Neutrophil (primary cell): ENCODE measurements around the gene EPM2A.

Source experiments
- H3K27ac ChIP-seq: fragments of 200-600 bp; sonication (generic); 2 replicates; pipeline ENCODE4 v1.5.1; 2016; ENCODE audit warnings: mild to moderate bottlenecking, moderate library complexity
- H3K27me3 ChIP-seq: fragments of 200-600 bp; sonication (generic); 2 replicates; pipeline ENCODE4 v1.6.0; 2016; ENCODE audit warnings: mild to moderate bottlenecking
- H3K36me3 ChIP-seq: fragments of 200-600 bp; sonication (generic); 2 replicates; pipeline ENCODE4 v1.5.1; 2017
- H3K4me1 ChIP-seq, 2 experiments: fragments of 200-600 bp in 1 of 2; sonication (generic) in 1 of 2; 1 replicate in 1 of 2; 2 replicates in 1 of 2; pipeline versions ENCODE4 v1.5.1 to v1.6.1; 2013 to 2016; ENCODE audit warnings: low read depth in 1 of 2, low read length in 1 of 2, mild to moderate bottlenecking in 1 of 2, moderate library complexity in 1 of 2; ENCODE audit not compliant: control insufficient read depth in 1 of 2, insufficient read depth in 1 of 2
- H3K4me3 ChIP-seq, 2 experiments: fragments of 200-600 bp in 1 of 2; sonication (generic) in 1 of 2; 1 replicate in 1 of 2; 2 replicates in 1 of 2; pipeline ENCODE4 v1.5.1; 2013 to 2016; ENCODE audit warnings: low read depth in 1 of 2, low read length in 1 of 2, mild to moderate bottlenecking in 1 of 2, moderate library complexity in 1 of 2
- H3K9me3 ChIP-seq: fragments of 200-600 bp; sonication (generic); 2 replicates; pipeline ENCODE4 v1.5.1; 2016
- CTCF ChIP-seq: fragments of 200-600 bp; sonication (generic); IDR thresholded peaks from 2 replicates; pipeline ENCODE4 v1.5.1; 2016; ENCODE audit warnings: antibody characterized with exemption

The EPM2A gene

GRCh38 chr6:145621776-145622175, 113.5 kb downstream of the EPM2A start:
- no peak for TF ChIP-seq CTCF
- no peak overlapping the region for H3K27ac ChIP-seq
- H3K4me3 ChIP-seq, result no peak overlapping the region
- H3K27me3 ChIP-seq, result no peaks in the 10 kb centered on the region
- H3K9me3 ChIP-seq, result no peaks in the 10 kb centered on the region
- H3K4me1 ChIP-seq, result peaks cover 25 to 27% of the 10 kb centered on the region in 2 experiments
- H3K36me3 ChIP-seq, result no peaks in the 10 kb centered on the region

GRCh38 chr6:145620088-145620487, 115.2 kb downstream of the EPM2A start:
- no peak for TF ChIP-seq CTCF
- Histone ChIP-seq H3K4me1 (peaks cover 9 to 10% of the 10 kb centered on the region in 2 experiments), H3K36me3 (no peaks in the 10 kb centered on the region), H3K27me3 (no peaks in the 10 kb centered on the region), H3K9me3 (no peaks in the 10 kb centered on the region), H3K4me3 (no peak overlapping the region), H3K27ac (no peak overlapping the region)

- no peaks in the 10 kb centered on the region for H3K36me3 ChIP-seq
- TF ChIP-seq CTCF, result no peak
- no peaks in the 10 kb centered on the region for H3K27me3 ChIP-seq
- H3K27ac ChIP-seq, result no peak overlapping the region
- H3K4me1 ChIP-seq, result no peaks in the 10 kb centered on the region
- H3K4me3 ChIP-seq, result no peak overlapping the region
- H3K9me3 ChIP-seq, result no peaks in the 10 kb centered on the region
These were observed 125.8 kb downstream of the EPM2A start for GRCh38 chr6:145609521-145609920.

GRCh38 chr6:145608850-145609249, 126.5 kb downstream of the EPM2A start:
- Histone ChIP-seq H3K27me3 (no peaks in the 10 kb centered on the region), H3K4me1 (no peaks in the 10 kb centered on the region), H3K27ac (no peak overlapping the region), H3K9me3 (no peaks in the 10 kb centered on the region), H3K4me3 (no peak overlapping the region), H3K36me3 (no peaks in the 10 kb centered on the region)
- TF ChIP-seq CTCF, result no peak

GRCh38 chr6:145603991-145604390, 131.3 kb downstream of the EPM2A start:
- Histone ChIP-seq H3K27me3 (no peaks in the 10 kb centered on the region), H3K4me1 (no peaks in the 10 kb centered on the region), H3K36me3 (no peaks in the 10 kb centered on the region), H3K27ac (no peak overlapping the region), H3K4me3 (no peak overlapping the region), H3K9me3 (no peaks in the 10 kb centered on the region)
- TF ChIP-seq CTCF, result no peak

GRCh38 chr6:145603424-145603833, 131.9 kb downstream of the EPM2A start:
- no peaks in the 10 kb centered on the region for H3K9me3 ChIP-seq
- no peak overlapping the region for H3K27ac ChIP-seq
- no peaks in the 10 kb centered on the region for H3K36me3 ChIP-seq
- no peak overlapping the region for H3K4me3 ChIP-seq
- no peak for TF ChIP-seq CTCF
- H3K27me3 ChIP-seq, result no peaks in the 10 kb centered on the region
- H3K4me1 ChIP-seq, result no peaks in the 10 kb centered on the region
